K562 (cell line): ENCODE measurements around the gene ALDH1A2.

Experiments used
- CBX8 ChIP-seq: fragments of 200-600 bp; sonication (generic); IDR thresholded peaks from 2 replicates; pipeline ENCODE4 v1.6.1; 2012; ENCODE audit warnings: borderline replicate concordance, mixed run types, low read depth, mild to moderate bottlenecking, moderate library complexity, mixed read lengths, low read length, control low read depth, inconsistent platforms; ENCODE audit not compliant: poor library complexity, severe bottlenecking; ENCODE audit errors: extremely low read depth
- CEBPB ChIP-seq: fragments of 450-650 bp; IDR thresholded peaks from 2 replicates; pipeline ENCODE4 v1.6.1; 2016; ENCODE audit warnings: missing genetic modification characterization, missing compliant biosample characterization
- CTCF ChIP-seq, 3 experiments: IDR thresholded peaks in 2 of 3; conservative IDR thresholded peaks in 1 of 3; 2 replicates each; pipeline ENCODE4 v1.5.1; 2011 to 2012; ENCODE audit warnings: low read length in 3 of 3, mild to moderate bottlenecking in 3 of 3, control low read depth in 2 of 3, improper control_type of control experiment in 1 of 3, inconsistent platforms in 1 of 3, low read depth in 1 of 3, mixed read lengths in 1 of 3, moderate library complexity in 1 of 3; ENCODE audit not compliant: insufficient read depth in 2 of 3
- NFATC3 ChIP-seq: fragments of 450-650 bp; IDR thresholded peaks from 2 replicates; pipeline ENCODE4 v1.6.1; 2017; ENCODE audit warnings: mild to moderate bottlenecking
- ZNF408 ChIP-seq: fragments of 250-450 bp; sonication (Bioruptor Pico); IDR thresholded peaks from 2 replicates; pipeline ENCODE4 v1.4.0; 2020; ENCODE audit warnings: low read depth, mild to moderate bottlenecking, moderate library complexity
- TF ChIP-seq, protein P1 (sequence below): sonication (generic); formaldehyde crosslinking; IDR thresholded peaks from 2 replicates; pipeline ENCODE4 v1.9.0; 2022; ENCODE audit warnings: mild to moderate bottlenecking, missing genetic modification reagents
- TF ChIP-seq, protein P2 (sequence below): IDR thresholded peaks from 2 replicates; pipeline ENCODE4 v1.6.1; 2016; ENCODE audit warnings: missing genetic modification characterization, missing compliant biosample characterization

DNA sequence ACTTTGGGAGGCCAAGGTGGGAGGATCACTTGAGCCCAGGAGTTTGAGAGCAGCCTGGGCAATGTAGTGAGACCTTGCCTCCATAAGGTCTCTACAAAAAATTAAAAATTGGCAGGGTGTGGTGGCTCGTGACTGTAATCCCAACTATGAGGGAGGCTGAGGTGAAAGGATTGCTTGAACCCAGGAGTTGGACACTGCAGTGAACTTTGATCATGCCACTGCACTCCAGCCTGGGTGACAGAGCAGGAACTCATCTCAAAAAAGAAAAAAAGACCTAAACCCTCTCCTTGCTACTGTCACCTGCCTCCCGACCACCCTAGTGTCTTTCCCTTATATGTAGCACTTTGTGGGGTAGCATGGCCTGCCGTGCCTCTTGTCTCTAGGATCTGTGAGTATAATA is 48.9 kb upstream of the ALDH1A2 start:
- TF ChIP-seq NFATC3 (no peak), CEBPB (tag) (no peak), CBX8 (no peak), CTCF (IDR thresholded peaks at IDR 0.05 in 2 of 3, conservative IDR thresholded peaks at IDR 0.05 in 1 of 3; ENCODE audit: insufficient read depth in 2 of 3, low read depth in 1 of 3, low read length in 3 of 3) (no peak), ZNF408 (CRISPR knock-in tag) (no peak)
- TF ChIP-seq, protein P1, sequence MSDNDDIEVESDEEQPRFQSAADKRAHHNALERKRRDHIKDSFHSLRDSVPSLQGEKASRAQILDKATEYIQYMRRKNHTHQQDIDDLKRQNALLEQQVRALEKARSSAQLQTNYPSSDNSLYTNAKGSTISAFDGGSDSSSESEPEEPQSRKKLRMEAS (CRISPR knock-in tag): no peak
- TF ChIP-seq, protein P2, sequence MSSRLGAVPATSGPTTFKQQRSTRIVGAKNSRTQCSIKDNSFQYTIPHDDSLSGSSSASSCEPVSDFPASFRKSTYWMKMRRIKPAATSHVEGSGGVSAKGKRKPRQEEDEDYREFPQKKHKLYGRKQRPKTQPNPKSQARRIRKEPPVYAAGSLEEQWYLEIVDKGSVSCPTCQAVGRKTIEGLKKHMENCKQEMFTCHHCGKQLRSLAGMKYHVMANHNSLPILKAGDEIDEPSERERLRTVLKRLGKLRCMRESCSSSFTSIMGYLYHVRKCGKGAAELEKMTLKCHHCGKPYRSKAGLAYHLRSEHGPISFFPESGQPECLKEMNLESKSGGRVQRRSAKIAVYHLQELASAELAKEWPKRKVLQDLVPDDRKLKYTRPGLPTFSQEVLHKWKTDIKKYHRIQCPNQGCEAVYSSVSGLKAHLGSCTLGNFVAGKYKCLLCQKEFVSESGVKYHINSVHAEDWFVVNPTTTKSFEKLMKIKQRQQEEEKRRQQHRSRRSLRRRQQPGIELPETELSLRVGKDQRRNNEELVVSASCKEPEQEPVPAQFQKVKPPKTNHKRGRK (tag): no peak
